Panc1 (cell line): ENCODE measurements around the gene KCNAB2. TPM values are rescaled to one million over a fixed set of nuclear protein-coding genes. Genes with fewer than 3 reads are reported as not detected.

Experiments
- ATAC-seq: fragments of 200-7000 bp; cut with Tn5 transposase; 2 replicates; pipeline ENCODE4 v1.9.1; 2020; ENCODE audit warnings: mild to moderate bottlenecking, moderate library complexity
- BruUV-seq: library from RNA; stranded (reverse); fragments of 400-500 nt; replicated peaks from 2 replicates; lab custom pipeline; 2021; lab: Mats Ljungman, UMichigan
- CTCF ChIA-PET: fragments of 300-600 bp; sonication (Branson Sonifier 250); formaldehyde crosslinking; loops from one replicate; lab custom pipeline; 2022; ENCODE audit warnings: antibody characterized with exemption; lab: Charles Lee
- POLR2A ChIA-PET: fragments of 300-600 bp; sonication (Branson Sonifier 250); formaldehyde crosslinking; loops from one replicate; lab custom pipeline; 2022; ENCODE audit warnings: antibody characterized with exemption; lab: Charles Lee
- DNase-seq: peaks from one replicate; pipeline ENCODE4 v3.0.0-alpha.2; 2010; ENCODE audit warnings: low read depth, low spot score
- H3K27ac ChIP-seq: 2 replicates; pipeline ENCODE4 v1.5.1; 2011; ENCODE audit warnings: mild to moderate bottlenecking, low read length, inconsistent platforms
- H3K27me3 ChIP-seq: fragments of 200-500 bp; sonication (Bioruptor generic); 2 replicates; pipeline ENCODE4 v1.6.0; 2014; ENCODE audit warnings: low read length, inconsistent platforms; ENCODE audit not compliant: control insufficient read depth, insufficient read depth
- H3K36me3 ChIP-seq: fragments of 200-500 bp; sonication (Bioruptor generic); 2 replicates; pipeline ENCODE4 v1.5.1; 2014; ENCODE audit warnings: inconsistent platforms, mild to moderate bottlenecking, low read length, moderate library complexity; ENCODE audit not compliant: control insufficient read depth, insufficient read depth
- H3K4me1 ChIP-seq: 2 replicates; pipeline ENCODE4 v1.5.1; 2011; ENCODE audit warnings: inconsistent platforms, mild to moderate bottlenecking, low read length, moderate library complexity; ENCODE audit not compliant: control insufficient read depth, insufficient read depth
- H3K4me3 ChIP-seq, 2 experiments: 2 replicates each; pipeline ENCODE4 v1.5.1; 2011 to 2012; ENCODE audit warnings: low read depth in 2 of 2, low read length in 2 of 2, mild to moderate bottlenecking in 2 of 2, inconsistent platforms in 1 of 2, moderate library complexity in 1 of 2
- H3K9me3 ChIP-seq: fragments of 200-500 bp; sonication (Bioruptor generic); 2 replicates; pipeline ENCODE4 v1.5.1; 2014; ENCODE audit warnings: low read depth, mild to moderate bottlenecking, inconsistent platforms, low read length, moderate library complexity; ENCODE audit not compliant: control insufficient read depth, insufficient read depth
- POLR2AphosphoS5 ChIP-seq: IDR thresholded peaks from 2 replicates; pipeline ENCODE4 v1.6.1; 2012; ENCODE audit warnings: mild to moderate bottlenecking, low read depth, low read length, moderate library complexity
- SIN3A ChIP-seq: IDR thresholded peaks from 2 replicates; pipeline ENCODE4 v1.6.1; 2012; ENCODE audit warnings: low read depth, mild to moderate bottlenecking, low read length, moderate library complexity, borderline replicate concordance; ENCODE audit not compliant: insufficient read depth
- TCF7L2 ChIP-seq: IDR thresholded peaks from 2 replicates; pipeline ENCODE4 v1.6.1; 2011; ENCODE audit warnings: mild to moderate bottlenecking, low read depth, low read length, inconsistent platforms
- in situ Hi-C: cut with HindIII; loops from 2 replicates; pipeline ENCODE4 v1.10.0; 2016; ENCODE audit warnings: low sequenced_read_pairs, low pct_unique_long_range_greater_than_20kb
- intact Hi-C: fragments of 100-400 bp; cut with micrococcal nuclease; formaldehyde crosslinking; loops from one replicate; pipeline ENCODE4 v1.10.0; 2022; ENCODE audit not compliant: unreplicated experiment
- total RNA-seq: library from RNA; stranded (reverse); gene quantifications from one replicate; pipeline ENCODE4 v1.2.1, GENCODE V29; 2021; ENCODE audit not compliant: unreplicated experiment
- TF ChIP-seq, protein P1 (sequence below), 2 experiments: IDR thresholded peaks; 2 replicates each; pipeline ENCODE4 v1.6.1; 2011 to 2012; ENCODE audit warnings: low read depth in 2 of 2, control low read depth in 1 of 2, low read length in 1 of 2, mild to moderate bottlenecking in 1 of 2, moderate library complexity in 1 of 2; ENCODE audit not compliant: insufficient read depth in 1 of 2
- TF ChIP-seq, protein P2 (sequence below): fragments of 450-650 bp; IDR thresholded peaks from 2 replicates; pipeline ENCODE4 v1.5.1; 2017; ENCODE audit warnings: mild to moderate bottlenecking

The KCNAB2 gene
- total RNA-seq, 1 experiment from 2014 or later, result 27.6 TPM

DNA sequence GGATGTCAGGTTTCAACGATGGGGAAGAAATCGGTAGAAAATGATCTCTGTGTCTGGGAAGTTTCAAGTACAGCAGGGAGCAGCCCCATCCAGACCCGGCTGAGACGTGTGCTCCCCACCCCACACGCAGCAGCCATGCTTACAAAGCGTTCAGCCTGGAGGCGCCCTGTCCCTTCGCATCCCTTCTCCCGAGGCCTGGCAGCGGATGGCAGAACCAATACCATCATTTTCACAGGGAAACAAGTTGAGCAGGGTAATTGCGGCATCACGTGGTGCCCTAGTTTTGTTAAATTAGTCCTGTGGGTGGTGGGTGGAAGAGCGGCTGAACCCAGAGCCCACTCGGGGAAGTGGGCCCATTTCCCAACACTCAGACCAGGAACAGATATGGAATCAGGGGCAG lies 23.9 kb downstream of the KCNAB2 start:
- Histone ChIP-seq H3K27me3 (no peaks in the 10 kb centered on the region), H3K4me1 (no peaks in the 10 kb centered on the region), H3K27ac (no peak overlapping the region), H3K4me3 (no peak overlapping the region), H3K36me3 (no peaks in the 10 kb centered on the region), H3K9me3 (no peaks in the 10 kb centered on the region)
- DNase-seq (no peak), ATAC-seq (no peak)
- POLR2A ChIA-PET, result no interaction called here
- CTCF ChIA-PET, result no interaction called here
- BruUV-seq, result no TSS peak
- intact Hi-C loops (no loop called here), in situ Hi-C loops (no loop called here)
- TF ChIP-seq POLR2AphosphoS5 (no peak), TCF7L2 (no peak), SIN3A (no peak)
- TF ChIP-seq, protein P1, sequence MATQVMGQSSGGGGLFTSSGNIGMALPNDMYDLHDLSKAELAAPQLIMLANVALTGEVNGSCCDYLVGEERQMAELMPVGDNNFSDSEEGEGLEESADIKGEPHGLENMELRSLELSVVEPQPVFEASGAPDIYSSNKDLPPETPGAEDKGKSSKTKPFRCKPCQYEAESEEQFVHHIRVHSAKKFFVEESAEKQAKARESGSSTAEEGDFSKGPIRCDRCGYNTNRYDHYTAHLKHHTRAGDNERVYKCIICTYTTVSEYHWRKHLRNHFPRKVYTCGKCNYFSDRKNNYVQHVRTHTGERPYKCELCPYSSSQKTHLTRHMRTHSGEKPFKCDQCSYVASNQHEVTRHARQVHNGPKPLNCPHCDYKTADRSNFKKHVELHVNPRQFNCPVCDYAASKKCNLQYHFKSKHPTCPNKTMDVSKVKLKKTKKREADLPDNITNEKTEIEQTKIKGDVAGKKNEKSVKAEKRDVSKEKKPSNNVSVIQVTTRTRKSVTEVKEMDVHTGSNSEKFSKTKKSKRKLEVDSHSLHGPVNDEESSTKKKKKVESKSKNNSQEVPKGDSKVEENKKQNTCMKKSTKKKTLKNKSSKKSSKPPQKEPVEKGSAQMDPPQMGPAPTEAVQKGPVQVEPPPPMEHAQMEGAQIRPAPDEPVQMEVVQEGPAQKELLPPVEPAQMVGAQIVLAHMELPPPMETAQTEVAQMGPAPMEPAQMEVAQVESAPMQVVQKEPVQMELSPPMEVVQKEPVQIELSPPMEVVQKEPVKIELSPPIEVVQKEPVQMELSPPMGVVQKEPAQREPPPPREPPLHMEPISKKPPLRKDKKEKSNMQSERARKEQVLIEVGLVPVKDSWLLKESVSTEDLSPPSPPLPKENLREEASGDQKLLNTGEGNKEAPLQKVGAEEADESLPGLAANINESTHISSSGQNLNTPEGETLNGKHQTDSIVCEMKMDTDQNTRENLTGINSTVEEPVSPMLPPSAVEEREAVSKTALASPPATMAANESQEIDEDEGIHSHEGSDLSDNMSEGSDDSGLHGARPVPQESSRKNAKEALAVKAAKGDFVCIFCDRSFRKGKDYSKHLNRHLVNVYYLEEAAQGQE (IDR thresholded peaks at IDR 0.05; ENCODE audit: insufficient read depth in 1 of 2, low read depth in 2 of 2, low read length in 1 of 2), result no peak
- TF ChIP-seq, protein P2, sequence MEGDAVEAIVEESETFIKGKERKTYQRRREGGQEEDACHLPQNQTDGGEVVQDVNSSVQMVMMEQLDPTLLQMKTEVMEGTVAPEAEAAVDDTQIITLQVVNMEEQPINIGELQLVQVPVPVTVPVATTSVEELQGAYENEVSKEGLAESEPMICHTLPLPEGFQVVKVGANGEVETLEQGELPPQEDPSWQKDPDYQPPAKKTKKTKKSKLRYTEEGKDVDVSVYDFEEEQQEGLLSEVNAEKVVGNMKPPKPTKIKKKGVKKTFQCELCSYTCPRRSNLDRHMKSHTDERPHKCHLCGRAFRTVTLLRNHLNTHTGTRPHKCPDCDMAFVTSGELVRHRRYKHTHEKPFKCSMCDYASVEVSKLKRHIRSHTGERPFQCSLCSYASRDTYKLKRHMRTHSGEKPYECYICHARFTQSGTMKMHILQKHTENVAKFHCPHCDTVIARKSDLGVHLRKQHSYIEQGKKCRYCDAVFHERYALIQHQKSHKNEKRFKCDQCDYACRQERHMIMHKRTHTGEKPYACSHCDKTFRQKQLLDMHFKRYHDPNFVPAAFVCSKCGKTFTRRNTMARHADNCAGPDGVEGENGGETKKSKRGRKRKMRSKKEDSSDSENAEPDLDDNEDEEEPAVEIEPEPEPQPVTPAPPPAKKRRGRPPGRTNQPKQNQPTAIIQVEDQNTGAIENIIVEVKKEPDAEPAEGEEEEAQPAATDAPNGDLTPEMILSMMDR, result no peak

DNA sequence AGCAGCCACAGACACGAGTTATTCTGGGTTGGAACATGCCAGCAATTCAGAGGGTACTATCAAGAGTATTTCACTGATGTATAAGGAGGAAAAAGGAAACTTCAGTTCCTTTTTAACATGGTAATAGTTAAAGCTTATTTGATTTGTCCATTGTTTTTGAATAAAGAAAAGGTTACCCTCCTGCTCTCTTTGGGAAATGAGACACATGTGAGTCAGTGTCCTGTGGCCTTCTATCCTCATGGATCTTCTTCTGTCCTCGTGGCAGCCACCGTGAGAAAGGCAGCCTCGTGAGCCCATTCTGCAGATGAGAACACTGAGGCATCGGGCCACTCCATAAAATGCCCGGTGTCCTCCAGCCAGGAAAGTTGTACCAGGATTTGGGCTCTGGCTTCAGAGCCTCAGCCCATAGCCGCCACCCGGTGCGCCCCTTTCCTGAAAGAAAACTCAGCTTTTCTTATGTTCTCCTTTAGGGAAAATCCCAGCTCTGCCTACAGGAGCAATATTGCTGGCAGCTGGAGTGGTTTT lies 24.8 kb downstream of the KCNAB2 start:
- no peaks in the 10 kb centered on the region for H3K9me3 ChIP-seq
- no TSS peak for BruUV-seq
- no peak for TF ChIP-seq SIN3A
- TF ChIP-seq, protein P1 (IDR thresholded peaks at IDR 0.05; ENCODE audit: insufficient read depth in 1 of 2, low read depth in 2 of 2, low read length in 1 of 2), result no peak
- TF ChIP-seq, protein P2, result no peak
- no peak for TF ChIP-seq POLR2AphosphoS5
- no peak for TF ChIP-seq TCF7L2
- H3K27ac ChIP-seq, result no peak overlapping the region
- intact Hi-C loops (no loop called here), in situ Hi-C loops (no loop called here)
- POLR2A ChIA-PET, result no interaction called here
- no peaks in the 10 kb centered on the region for H3K27me3 ChIP-seq
- no peaks in the 10 kb centered on the region for H3K4me1 ChIP-seq
- CTCF ChIA-PET, result no interaction called here
- H3K36me3 ChIP-seq, result no peaks in the 10 kb centered on the region
- ATAC-seq (no peak), DNase-seq (no peak)
- H3K4me3 ChIP-seq, result no peak overlapping the region
